Smooth muscle cell (in vitro differentiated cells): ENCODE data around the gene AKT3. TPM values are rescaled to one million over a fixed set of nuclear protein-coding genes. Genes with fewer than 3 reads are reported as not detected.
"Not testable (repeated sequence)": the region's sequence is repeated elsewhere in the genome, so short reads cannot be mapped to it uniquely, and the experiment has no call there.

Source experiments
- DNase-seq: peaks from one replicate; lab custom pipeline; 2025; ENCODE audit not compliant: unreplicated experiment; lab: John Stamatoyannopoulos, UW
- H2AFZ ChIP-seq: fragments of 200-600 bp; sonication (generic); 2 replicates; pipeline ENCODE4 v1.6.0; 2016; ENCODE audit warnings: antibody characterized with exemption, low read depth, mild to moderate bottlenecking
- H3F3A ChIP-seq: fragments of 200-600 bp; sonication (generic); 2 replicates; pipeline ENCODE4 v1.6.0; 2017; ENCODE audit warnings: antibody characterized with exemption, low read depth
- H3K27ac ChIP-seq: fragments of 200-600 bp; sonication (generic); 2 replicates; pipeline ENCODE4 v1.5.1; 2016; ENCODE audit warnings: low read depth, mild to moderate bottlenecking
- H3K27me3 ChIP-seq: fragments of 200-600 bp; sonication (generic); 2 replicates; pipeline ENCODE4 v1.6.1; 2016; ENCODE audit warnings: low read depth, mild to moderate bottlenecking
- H3K36me3 ChIP-seq: fragments of 200-600 bp; sonication (generic); 2 replicates; pipeline ENCODE4 v1.5.1; 2016; ENCODE audit warnings: low read depth
- H3K4me1 ChIP-seq: fragments of 200-600 bp; sonication (generic); 2 replicates; pipeline ENCODE4 v1.5.1; 2016; ENCODE audit warnings: low read depth
- H3K4me2 ChIP-seq: fragments of 200-600 bp; sonication (generic); 2 replicates; pipeline ENCODE4 v1.6.0; 2016; ENCODE audit warnings: mild to moderate bottlenecking
- H3K4me3 ChIP-seq: fragments of 200-600 bp; sonication (generic); 2 replicates; pipeline ENCODE4 v1.5.1; 2016; ENCODE audit warnings: mild to moderate bottlenecking
- H3K79me2 ChIP-seq: fragments of 200-600 bp; sonication (generic); 2 replicates; pipeline ENCODE4 v1.6.0; 2016; ENCODE audit warnings: low read depth, mild to moderate bottlenecking
- H3K9ac ChIP-seq: fragments of 200-600 bp; sonication (generic); 2 replicates; pipeline ENCODE4 v1.6.0; 2016; ENCODE audit warnings: low read depth
- H3K9me3 ChIP-seq: fragments of 200-600 bp; sonication (generic); replicated peaks from 2 replicates; pipeline ENCODE4 v1.5.1; 2016; ENCODE audit warnings: low read depth
- H4K20me1 ChIP-seq: fragments of 200-600 bp; sonication (generic); 2 replicates; pipeline ENCODE4 v1.6.0; 2016; ENCODE audit warnings: low read depth
- CTCF ChIP-seq: fragments of 200-600 bp; sonication (generic); IDR thresholded peaks from 2 replicates; pipeline ENCODE4 v1.5.1; 2017; ENCODE audit warnings: borderline replicate concordance, mild to moderate bottlenecking, antibody characterized with exemption; ENCODE audit not compliant: insufficient read depth, poor library complexity, severe bottlenecking
- WGBS: methylation state at CpG from one replicate; pipeline ENCODE4 v1.1.7; 2016; ENCODE audit warnings: low lambda C conversion rate; 5-methylcytosine and 5-hydroxymethylcytosine counted together
- polyA plus RNA-seq: library from polyadenylated mRNA; unstranded; fragments of >200 nt; fragmentation: Nextera tagmentation; extraction: Ambion mirVana; gene quantifications from 2 replicates; pipeline ENCODE4 v1.2.1, GENCODE V29; 2016
- total RNA-seq: library from RNA; depleted of rRNA; stranded (reverse); fragments of >200 nt; gene quantifications from 2 replicates; pipeline ENCODE4 v1.2.3, GENCODE V29; 2014

AKT3 gene
- total and polyA plus RNA-seq, 2 experiments from 2014 or later, result 5.5 to 32.3 TPM

- DNase-seq, result no peak
- Histone ChIP-seq H3K4me2 (no peak overlapping the region), H2AFZ (no peak overlapping the region), H3K4me3 (no peak overlapping the region), H3K79me2 (peaks cover 12% of the 10 kb centered on the region), H3K4me1 (no peaks in the 10 kb centered on the region), H3K36me3 (peaks cover 16% of the 10 kb centered on the region), H4K20me1 (no peaks in the 10 kb centered on the region), H3K27ac (no peak overlapping the region), H3F3A (no peaks in the 10 kb centered on the region), H3K9ac (no peak overlapping the region), H3K9me3 (no peaks in the 10 kb centered on the region), H3K27me3 (no peaks in the 10 kb centered on the region)
- WGBS, result 78% methylated on average over 4 of the region's 4 CpGs
- TF ChIP-seq CTCF, result no peak
These were observed 191.4 kb downstream of the AKT3 start for GRCh38 chr1:243658594-243659105.

DNA sequence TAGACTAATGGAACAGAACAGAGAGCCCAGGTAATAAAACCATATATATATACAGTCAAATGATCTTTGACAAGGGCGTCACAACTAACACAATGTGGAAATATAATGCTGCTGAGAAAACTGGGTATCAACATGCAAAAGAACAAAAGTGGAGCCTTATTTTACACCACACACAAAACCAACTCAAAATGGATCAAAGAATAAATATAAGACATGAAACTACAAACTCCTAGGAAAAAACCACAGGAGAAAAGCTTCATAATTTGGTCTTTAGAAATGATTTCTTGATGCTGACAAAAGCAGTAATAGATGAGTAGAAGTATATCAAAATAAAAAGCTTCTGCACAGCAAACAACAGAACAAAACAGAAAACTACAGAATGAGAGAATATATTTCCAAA is 192.2 kb downstream of the AKT3 start:
- no peaks in the 10 kb centered on the region for H3K4me1 ChIP-seq
- H2AFZ ChIP-seq, result no peak overlapping the region
- no peaks in the 10 kb centered on the region for H4K20me1 ChIP-seq
- DNase-seq, result no peak
- WGBS, result 100% methylated on average over 1 of the region's 1 CpG
- H3K27me3 ChIP-seq, result no peaks in the 10 kb centered on the region
- no peaks in the 10 kb centered on the region for H3F3A ChIP-seq
- H3K4me3 ChIP-seq, result no peak overlapping the region
- peaks cover 12% of the 10 kb centered on the region for H3K36me3 ChIP-seq
- no peak overlapping the region for H3K9ac ChIP-seq
- no peak for TF ChIP-seq CTCF
- peaks cover 17% of the 10 kb centered on the region for H3K79me2 ChIP-seq
- H3K27ac ChIP-seq, result no peak overlapping the region
- H3K9me3 ChIP-seq, result no peaks in the 10 kb centered on the region
- H3K4me2 ChIP-seq, result no peak overlapping the region

DNA sequence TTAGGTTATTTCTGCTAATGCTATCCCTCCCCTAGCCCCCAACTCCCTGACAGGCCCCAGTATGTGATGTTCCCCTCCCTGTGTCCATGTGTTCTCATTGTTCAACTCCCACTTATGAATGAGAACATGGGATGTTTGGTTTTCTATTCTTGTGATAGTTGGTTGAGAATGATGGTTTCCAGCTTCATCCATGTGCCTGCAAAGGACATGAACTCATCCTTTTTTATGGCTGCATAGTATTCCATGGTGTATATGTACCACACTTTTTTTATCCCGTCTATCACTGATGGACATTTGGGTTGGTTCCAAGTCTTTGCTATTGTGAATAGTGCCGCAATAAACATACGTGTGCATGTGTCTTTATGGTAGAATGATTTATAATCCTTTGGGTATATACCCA is 200.5 kb downstream of the AKT3 start:
- H3K4me3 ChIP-seq, H3K9me3 ChIP-seq, H3K9ac ChIP-seq, H2AFZ ChIP-seq, H3F3A ChIP-seq, H3K27ac ChIP-seq, H4K20me1 ChIP-seq, H3K27me3 ChIP-seq, H3K4me1 ChIP-seq, DNase-seq, H3K79me2 ChIP-seq, H3K4me2 ChIP-seq: not testable (repeated sequence)
- WGBS, result 96% methylated on average over 3 of the region's 3 CpGs
- peaks cover 14% of the 10 kb centered on the region for H3K36me3 ChIP-seq

DNA sequence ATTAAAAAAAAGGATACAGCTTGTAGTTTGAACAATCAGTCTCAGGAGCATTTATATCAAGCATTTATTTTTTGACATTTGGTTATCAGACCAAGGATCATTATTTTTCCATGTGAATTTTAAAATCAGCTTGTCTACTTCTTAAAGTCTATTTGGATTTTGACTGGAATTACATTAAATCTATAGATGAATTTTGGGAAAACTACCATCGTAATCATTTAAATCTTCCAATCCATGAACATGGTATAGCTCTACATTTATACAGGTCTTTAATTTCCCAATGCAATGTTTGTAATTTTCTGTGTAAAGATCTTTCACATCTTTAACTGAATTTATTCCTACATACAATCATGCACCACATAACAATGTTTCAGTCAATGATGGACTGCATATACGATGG is 203.2 kb downstream of the AKT3 start:
- no peaks in the 10 kb centered on the region for H3K27me3 ChIP-seq
- no peaks in the 10 kb centered on the region for H3F3A ChIP-seq
- no peak overlapping the region for H2AFZ ChIP-seq
- H3K36me3 ChIP-seq, result peaks cover 17% of the 10 kb centered on the region
- DNase-seq, result no peak
- H3K4me2 ChIP-seq, result no peak overlapping the region
- no peaks in the 10 kb centered on the region for H3K4me1 ChIP-seq
- no peaks in the 10 kb centered on the region for H4K20me1 ChIP-seq
- 95% methylated on average over 2 of the region's 2 CpGs for WGBS
- H3K9me3 ChIP-seq, result no peaks in the 10 kb centered on the region
- no peak overlapping the region for H3K9ac ChIP-seq
- no peak for TF ChIP-seq CTCF
- H3K79me2 ChIP-seq, result no peaks in the 10 kb centered on the region
- no peak overlapping the region for H3K4me3 ChIP-seq
- H3K27ac ChIP-seq, result no peak overlapping the region
